ENCODE results near the gene ROMO1.
"Not testable (repeated sequence)": the region's sequence is repeated elsewhere in the genome, so short reads cannot be mapped to it uniquely, and the experiment has no call there.

Gene ROMO1

DNA sequence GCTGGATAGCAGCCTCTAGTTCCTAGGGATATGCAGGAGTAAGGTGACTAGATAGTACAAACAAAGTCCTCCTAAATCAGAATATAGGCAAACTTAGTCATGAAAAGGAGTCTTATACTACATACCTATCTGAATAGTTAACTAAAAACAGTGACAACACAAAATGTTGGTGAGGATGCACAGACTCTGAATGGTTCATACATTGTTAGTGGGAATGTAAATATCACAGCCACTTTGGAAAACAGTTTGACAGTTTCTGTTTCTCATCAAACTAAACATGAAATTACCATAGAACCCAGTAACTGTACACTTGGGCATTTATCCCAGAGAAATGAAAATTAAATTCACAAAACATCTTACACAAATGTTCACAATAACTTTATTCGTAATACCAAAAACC is 17.2 kb upstream of the ROMO1 start:
- DNase-seq, result no peak

DNA sequence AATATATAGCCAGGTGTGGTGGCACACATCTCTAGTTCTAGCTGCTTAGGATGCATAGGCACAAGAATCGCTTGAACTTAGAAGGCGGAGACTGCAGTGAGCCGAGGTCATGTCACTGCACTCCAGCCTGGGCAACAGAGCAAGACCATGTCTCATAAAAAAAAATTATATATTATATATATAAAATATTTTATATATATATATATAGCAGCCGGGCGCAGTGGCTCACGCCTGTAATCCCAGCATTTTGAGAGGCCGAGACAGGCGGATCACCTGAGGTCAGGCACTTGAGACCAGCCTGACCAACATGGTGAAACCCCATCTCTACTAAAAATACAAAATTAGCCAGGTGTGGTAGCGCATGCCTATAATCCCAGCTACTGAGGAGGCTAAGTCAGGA is 13.8 kb upstream of the ROMO1 start:
- not testable (repeated sequence) for DNase-seq

DNA sequence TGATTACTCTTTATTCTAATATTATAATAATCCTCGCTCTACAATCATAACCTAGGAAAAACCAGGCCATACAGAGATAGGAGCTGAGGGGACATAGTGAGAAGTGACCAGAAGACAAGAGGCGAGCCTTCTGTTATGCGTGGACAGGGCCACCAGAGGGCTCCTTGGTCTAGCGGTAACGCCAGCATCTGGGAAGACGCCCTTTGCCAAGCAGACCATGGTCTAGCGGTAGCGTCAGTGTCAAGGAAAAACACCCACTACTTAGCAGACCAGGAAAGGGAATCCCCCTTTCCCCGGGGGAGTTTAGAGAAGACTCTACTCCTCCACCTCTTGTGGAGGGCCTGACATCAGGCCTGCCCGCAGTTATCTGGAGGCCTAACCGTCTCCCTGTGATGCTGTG is 12.3 kb upstream of the ROMO1 start:
- DNase-seq, result not testable (repeated sequence)

DNA sequence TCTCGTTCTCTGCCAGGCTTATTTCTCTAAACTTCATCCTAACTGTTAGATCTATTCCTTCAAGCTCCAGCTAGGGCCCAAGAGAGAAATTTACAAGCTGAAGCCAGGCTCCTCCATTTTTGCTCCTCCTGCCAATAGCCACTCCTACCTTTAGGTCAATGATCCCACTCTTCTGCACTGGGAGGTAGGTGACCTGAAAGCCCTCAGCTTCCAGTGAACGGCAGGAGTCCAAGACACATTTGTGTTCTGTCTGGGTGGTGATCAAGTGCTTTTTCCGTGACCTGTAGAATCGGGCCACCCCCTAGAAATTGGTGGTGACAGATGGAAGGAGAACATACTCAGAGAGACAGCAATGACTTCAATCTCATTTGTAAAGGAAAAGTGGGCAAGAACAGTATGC is 8.9 kb upstream of the ROMO1 start:
- no peak for DNase-seq

DNA sequence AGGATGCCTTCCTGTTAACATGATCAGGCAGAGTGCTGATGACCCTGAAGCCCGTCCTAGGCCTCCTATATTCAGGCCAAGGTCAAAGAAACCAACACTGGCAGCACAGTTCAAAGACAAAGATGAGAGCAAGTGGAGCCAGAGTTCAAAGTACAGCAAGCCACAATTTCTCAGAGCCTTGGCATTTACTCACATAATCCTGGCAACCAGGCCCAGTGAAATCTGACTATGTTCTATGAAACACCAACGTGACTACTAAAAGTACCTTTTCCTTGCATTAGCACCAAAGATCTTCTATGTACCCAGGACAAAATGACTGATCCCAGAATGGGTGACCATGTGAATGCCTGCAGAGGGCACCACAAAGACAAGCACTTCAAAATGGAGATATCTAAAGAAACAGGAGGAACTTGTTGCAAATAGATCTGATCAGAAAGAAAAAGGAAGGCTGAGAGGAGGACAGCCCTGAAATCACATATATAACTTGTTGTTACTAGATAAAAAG is 3.9 kb upstream of the ROMO1 start:
- DNase-seq, result no peak

DNA sequence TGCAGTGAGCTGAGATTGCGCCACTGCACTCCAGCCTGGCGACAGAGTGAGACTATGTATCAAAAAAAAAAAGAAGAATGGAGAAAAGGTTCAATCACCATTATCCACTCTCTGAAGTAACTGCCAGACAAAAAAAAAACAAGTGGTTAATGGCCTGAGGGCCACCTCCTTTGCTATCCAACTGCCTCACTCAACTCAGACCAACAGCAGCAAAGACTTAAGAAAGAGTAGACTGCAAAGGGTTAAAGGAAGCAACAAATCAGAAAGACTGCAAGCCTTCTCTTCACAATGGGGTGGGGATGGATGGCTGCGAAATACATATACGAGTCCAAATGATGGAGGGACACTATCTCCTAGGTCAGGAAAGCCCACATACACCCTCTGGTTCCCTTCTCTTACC is 3.2 kb upstream of the ROMO1 start:
- DNase-seq, result no peak

DNA sequence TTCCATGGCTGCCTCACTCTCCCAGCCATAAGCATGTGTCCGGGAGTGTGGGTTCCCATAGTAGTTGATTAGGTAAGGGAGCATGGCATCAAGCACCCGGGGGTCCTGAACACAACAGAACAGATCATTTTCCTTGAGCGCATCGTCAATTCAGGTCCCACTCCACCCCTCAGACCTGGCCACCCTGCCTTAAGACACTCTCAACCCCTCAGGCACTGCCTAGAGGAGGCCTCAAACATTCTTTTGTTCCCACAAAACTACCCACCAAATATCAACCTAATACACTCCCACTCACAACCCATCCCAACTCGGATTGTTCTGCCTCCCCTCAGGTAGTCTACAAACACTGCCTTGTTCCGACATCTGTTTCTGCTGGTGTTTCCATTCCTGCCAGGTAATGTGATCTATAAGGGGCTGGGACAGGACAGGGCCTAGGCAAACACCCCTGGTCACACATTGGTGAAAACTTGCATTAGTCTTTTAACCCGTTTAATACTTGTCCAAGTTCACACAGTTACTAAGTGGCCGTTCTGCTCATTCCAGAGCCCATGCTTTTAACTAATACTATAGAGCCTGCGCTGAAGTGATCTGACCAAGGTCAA is 1.4 kb upstream of the ROMO1 start:
- no peak for DNase-seq

DNA sequence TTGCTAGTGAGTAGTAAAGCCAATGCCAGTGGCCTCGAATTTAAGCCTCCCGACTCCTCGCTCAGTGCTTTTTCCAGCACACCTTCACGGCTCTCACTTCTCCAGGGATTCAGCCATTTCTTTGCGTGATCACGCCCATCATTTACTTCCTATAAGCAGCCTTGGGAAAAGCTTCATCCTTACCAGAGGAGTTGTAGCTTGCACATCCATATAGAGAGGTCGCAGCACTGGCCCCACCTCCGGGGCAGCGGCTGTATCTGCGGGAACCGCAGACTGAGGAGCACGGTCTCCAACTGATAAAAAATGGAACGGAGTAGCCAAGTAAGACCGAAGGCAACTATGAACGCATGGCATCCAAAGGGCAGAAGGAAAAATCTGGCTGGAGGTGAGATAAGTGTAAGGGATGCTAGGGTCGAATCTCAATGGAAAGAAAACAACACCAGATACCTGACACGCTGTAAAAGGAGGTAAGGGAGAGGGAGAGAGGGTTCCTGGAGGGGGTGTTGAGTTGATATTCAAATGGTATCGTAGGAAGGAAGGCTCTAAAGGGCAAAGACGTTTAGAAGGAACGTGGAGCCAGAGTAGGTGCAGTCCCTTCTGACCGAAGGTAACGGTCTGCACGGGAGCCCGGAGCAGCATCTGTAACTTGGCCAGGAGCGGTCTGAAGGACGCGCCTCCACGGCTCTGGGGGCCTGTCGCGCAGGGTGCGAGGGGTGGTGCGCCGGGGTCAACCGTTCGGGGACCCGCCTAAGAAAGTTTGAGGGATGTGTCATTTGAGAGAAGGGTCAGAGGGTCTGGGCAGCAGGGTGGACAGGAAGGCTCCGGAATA is 693 bp upstream of the ROMO1 start:
- no peak for DNase-seq

DNA sequence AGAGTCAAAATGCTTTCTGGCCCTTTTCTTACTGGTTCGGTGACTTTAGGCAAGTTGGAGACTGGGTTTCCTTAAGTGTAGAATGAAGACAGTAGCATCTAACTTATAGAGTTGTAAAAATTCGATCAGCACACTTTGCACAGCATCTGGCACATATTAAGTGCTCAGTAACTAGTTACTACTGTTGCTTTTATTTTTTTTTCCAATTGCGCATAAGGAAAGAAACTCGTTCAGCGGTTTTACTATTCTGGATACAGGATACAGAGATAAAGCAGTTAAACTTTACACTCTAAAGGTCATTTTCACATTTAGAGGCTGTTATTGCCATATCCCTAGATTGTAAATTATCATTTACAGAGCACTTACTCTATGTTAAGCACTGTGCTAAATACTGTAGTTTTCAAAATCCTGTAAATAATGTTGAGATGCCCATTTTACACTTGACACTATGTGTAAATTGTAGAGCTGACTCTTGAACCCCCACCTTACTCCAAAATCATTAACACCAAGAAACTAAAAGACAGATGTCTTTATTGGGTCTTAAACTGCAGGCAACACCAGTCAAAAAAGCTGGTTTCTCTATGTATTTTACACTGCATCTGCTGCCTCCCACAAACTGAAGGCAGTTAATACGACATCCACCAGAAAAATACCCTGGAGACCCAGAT is 886 bp downstream of the ROMO1 start:
- DNase-seq, result no peak

DNA sequence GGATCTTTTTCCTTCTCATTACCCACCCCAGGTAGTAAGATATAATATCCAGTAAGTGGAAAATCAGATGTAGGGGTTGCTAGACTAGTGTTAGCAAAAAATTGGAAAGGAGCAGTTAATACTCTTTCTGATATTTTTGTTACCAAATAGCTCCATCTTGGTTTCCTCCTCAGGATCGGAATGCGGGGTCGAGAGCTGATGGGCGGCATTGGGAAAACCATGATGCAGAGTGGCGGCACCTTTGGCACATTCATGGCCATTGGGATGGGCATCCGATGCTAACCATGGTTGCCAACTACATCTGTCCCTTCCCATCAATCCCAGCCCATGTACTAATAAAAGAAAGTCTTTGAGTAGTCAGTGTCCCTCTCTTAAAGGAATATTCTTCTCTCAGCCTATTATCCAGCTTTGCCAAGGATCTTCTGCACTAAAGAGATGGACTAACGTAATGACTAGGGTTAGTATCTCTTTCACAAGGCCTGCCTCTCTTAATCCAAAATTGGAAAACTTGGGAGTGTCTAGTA is 1.5 kb downstream of the ROMO1 start:
- no peak for DNase-seq

DNA sequence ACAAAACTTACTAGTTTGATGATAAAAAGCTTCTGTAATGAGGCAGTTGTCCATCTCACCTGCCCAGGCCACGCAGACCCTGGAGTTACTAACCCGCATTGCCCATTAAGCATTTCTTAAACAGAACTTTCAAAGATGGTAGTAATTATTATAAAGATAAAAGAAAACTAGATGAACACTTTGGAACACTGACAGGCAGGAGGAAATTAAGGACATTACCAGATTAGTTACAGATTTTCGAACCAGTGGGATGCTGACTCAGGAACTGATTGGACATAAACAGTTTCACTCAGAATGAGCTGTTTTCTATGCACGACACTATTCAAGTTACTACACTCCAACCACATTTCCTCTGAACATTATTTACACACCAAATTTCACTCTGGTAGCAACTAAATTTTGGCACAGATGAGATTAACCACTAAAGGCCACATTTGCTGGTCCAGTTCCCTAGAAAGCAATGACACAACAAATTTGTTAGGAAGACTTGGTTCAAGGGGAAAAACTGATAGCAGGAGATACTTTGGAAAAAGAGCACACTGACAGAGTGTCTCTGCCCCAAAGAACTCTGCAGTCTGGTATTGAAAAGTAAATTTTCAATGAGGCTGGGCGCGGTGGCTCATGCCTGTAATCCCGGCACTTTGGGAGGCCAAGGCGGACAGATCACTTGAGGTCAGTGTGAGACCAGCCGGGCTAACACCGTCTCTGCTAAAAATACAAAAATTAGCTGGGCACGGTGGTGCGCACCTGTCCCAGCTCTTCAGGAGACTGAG is 3.0 kb downstream of the ROMO1 start:
- DNase-seq, result no peak

DNA sequence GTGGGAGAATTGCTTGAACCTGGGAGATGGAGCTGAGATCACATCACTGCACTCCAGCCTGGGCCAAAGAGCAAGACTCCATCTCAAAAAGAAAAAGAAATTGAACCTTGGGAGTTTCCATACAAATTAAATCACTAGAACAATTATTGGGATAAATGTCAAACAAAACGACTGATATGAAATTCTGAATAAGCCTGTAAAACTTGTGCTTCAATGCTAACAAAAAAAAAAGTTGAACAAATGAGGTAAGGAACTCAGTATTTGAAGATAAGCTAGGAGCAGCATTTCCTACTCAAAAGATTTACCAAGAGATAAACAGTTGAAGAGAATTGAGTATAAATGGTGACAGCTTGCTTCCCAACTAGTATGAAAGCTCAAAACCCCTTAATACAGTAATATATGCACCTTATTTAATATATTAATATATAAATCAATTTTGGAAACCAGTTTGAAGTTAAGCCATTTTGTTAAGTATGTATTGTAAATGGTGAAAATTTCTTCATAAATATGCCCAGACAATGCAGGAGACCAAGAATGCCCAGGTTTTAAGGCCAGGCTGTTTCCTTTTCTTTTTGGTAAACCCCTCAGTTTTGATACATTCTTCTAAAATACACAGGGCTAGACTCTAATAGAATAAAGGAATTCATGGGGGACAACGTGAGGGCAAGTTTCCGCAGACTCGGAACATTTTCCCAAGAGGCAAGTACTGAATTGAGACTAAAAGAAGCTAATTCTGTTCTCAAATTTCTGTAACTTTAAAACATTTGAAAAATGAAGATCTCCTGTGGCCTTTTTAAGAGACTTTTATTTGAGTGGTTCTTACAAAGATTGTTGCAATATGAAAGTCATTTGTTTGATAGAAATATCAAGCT is 3.9 kb downstream of the ROMO1 start:
- no peak for DNase-seq

DNA sequence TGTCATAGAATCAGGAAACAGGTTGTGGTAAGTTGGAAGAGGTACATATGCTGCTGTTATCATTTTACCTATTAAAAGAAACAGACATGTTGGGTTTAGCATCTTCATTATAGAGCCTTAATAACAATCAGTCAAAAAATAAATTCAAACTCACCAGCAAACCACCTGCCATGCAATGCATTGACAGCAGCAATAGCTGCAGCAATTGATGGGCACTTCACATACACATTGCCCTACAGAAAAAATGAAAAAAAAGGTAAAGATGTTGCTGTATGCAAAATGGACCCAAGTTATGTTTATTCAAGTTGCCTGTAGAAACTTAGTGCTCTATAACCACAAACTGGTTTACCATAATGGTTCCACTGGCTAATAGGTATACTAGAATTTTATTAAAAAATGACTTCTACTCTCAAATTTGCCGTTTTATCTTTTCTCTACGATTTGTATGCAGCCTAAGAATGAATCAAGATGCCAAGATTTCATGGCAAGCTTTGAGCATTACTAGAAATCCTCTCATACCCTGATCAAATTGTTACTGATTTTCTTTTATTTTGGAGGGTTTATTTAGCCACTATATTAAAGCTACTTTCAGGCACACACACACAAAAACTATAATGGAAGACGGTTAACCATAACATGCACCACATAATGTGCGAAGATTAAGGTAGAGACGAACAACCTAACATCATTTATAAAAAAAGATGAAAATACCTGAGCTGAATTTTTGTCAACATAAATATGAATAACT is 5.5 kb downstream of the ROMO1 start:
- no peak for DNase-seq

DNA sequence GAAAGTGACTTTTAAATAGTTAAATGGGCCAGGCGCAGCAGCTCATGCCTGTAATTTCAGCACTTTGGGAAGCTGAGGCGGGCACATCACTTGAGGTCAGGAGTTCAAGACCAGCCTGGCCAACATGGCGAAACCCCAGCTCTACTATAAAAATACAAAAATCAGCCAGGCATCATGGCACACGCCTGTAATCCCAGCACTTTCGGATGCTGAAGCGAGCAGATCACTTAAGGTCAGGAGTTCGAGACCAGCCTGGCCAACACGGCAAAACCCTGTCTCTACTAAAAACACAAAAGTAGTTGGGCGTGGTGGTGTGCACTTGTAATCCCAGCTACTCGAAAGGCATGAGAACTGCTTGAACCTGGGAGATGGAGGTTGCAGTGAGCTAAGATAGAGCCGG is 6.7 kb downstream of the ROMO1 start:
- not testable (repeated sequence) for DNase-seq

DNA sequence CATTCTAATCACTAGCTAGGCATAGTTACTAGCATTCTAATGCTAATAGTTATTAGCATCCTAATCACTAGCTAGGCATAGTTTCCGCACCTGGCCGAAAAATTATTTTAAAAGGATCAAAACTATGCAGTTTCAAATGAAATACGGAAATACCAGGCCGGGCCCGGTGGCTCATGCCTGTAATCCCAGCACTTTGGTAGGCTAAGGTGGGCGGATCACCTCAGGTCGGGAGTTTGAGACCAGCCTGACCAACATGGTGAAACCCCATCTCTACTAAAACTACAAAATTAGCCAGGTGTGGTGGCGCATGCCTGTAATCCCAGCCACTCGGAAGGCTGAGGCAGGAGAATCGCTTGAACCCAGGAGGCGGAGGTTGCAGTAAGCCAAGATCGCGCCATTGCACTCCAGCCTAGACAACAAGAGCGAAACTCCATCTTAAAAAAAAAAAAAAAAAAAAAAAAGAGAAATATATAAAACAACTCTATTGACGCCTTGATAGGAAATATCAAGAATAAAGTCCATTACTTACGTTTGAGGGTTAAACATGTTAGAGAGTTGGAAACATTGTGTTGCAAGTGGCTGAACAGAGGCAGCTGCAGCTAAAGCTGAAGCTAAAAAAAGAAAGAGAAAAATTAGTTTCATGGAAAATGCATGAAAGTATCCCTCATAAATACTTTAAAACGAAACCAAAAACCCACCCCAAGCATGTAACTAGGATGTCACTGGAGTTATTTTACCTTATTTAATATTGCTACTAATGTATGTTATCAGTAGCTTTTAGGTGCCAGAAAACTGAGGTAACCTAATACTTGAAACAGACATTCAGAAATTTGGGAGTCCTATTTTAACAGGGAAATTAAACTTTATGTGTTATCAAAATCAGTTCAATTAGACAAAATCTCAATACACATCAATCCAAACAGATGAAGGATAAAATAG is 7.7 kb downstream of the ROMO1 start:
- not testable (repeated sequence) for DNase-seq

DNA sequence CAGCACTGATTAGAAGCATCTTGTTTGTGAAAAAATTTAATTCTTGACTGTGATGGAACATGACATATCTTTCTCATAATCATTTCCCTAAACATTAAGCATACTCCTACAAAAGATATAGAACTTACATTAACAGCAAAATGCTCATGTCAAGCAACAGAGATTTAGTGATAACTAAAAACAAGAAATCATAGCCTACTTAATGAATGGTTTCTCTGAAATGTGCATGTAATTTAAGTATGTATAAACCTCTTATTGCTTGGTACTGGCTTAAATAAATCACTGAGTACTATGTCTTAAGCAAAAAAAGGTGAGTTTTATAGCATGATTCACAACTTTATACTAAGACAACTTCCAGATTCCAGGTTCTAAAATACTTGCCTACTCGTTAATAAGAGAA is 9.3 kb downstream of the ROMO1 start:
- no peak for DNase-seq

DNA sequence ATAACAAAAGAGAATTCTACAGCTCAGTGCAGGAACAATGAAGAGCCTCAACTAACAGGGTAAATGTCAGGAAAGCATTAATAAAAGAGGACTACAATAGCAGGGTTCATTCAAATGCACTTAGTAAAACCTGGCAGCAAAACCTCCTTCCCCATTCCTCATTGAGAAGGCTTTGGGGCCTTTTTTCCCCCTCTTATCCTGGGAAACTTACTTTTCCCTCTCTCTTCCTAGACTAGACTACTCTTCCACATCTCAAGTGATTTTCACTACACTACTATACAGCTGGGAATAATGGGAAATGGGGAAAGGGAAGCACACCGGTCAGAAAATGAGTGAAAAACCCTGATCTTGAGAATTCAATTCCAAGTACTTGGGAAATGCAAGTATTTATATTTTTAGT is 10.1 kb downstream of the ROMO1 start:
- DNase-seq, result no peak

DNA sequence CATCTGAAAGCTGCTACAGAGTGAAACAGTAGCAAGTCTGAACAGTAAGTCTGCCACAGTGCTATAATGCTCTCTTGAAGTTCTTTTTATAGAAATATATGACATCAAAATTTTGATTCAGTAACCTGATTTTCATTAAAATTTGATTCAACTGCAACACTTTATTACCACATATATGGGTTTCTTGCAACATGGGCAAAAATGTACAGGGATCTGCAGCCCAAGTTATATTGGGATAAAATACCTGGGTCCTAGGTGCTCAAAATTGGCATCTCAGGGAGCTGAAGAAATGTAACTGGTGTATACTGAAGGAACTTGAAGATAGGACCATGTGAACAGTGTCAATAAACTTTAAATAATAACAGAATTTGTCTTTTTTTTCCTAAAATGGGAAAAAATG is 10.8 kb downstream of the ROMO1 start:
- no peak for DNase-seq

DNA sequence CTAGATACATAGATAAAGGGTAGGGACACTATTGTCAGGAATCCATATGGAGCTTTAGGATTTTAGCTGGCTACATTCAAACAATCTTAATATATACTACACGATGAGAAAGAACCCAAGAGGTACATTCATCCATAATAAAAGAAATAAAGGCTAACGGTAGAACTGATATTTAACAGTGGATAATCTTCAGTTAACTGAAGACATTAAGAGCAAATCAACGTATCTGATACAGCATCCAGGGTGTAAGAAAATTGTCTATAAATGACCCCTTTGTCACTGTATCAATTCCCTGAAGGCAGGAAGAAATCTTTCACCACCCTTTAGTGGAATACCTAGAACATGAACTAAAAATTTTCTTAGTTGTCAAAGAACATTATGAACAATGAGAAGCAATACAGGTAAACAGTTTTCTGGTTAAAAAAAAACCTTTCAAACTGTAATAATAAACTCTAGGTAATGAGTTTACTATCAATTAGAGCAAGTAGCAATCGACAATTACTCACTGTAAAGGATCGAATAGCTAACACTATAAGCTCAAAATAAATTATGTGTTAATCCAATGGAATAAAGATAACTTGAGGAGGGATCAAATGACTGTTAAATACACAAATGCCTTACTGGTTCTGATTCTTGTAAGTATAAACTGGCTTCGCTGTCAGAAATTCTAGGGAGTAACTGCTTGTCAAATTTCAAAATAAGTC is 11.8 kb downstream of the ROMO1 start:
- DNase-seq, result no peak
